Endodermal cell (in vitro differentiated cells): ENCODE measurements around the gene EPN2. TPM values are rescaled to one million over a fixed set of nuclear protein-coding genes. Genes with fewer than 3 reads are reported as not detected.
"Not testable (repeated sequence)": the region's sequence is repeated elsewhere in the genome, so short reads cannot be mapped to it uniquely, and the experiment has no call there.

Experiments
- DNase-seq: peaks from one replicate; pipeline ENCODE4 v3.0.0-alpha.2; 2017
- H3K27ac ChIP-seq: 2 replicates; pipeline ENCODE4 v1.5.1; 2013; ENCODE audit warnings: mild to moderate bottlenecking, low read depth, low read length, moderate library complexity
- H3K27me3 ChIP-seq: 2 replicates; pipeline ENCODE4 v1.6.1; 2013; ENCODE audit warnings: mild to moderate bottlenecking, low read length, moderate library complexity; ENCODE audit not compliant: insufficient read depth, control insufficient read depth, poor library complexity, severe bottlenecking
- H3K36me3 ChIP-seq: 2 replicates; pipeline ENCODE4 v1.7.0; 2013; ENCODE audit warnings: mild to moderate bottlenecking, low read length, moderate library complexity; ENCODE audit not compliant: control insufficient read depth, insufficient read depth
- H3K4me1 ChIP-seq: one replicate; pipeline ENCODE4 v1.7.0; 2013; ENCODE audit warnings: low read length; ENCODE audit not compliant: control insufficient read depth, insufficient read depth
- H3K4me3 ChIP-seq: 2 replicates; pipeline ENCODE4 v1.5.1; 2013; ENCODE audit warnings: mild to moderate bottlenecking, low read length, moderate library complexity
- H3K9ac ChIP-seq: 2 replicates; pipeline ENCODE4 v1.6.1; 2013; ENCODE audit warnings: mild to moderate bottlenecking, low read length, moderate library complexity; ENCODE audit not compliant: poor library complexity, severe bottlenecking; ENCODE audit errors: extremely low read depth
- H3K9me3 ChIP-seq: 2 replicates; pipeline ENCODE4 v1.6.1; 2013; ENCODE audit warnings: mild to moderate bottlenecking, low read length, moderate library complexity; ENCODE audit not compliant: control insufficient read depth
- H3K27ac Mint-ChIP-seq: 2 replicates; pipeline ENCODE4 v1.8.0; 2020; ENCODE audit warnings: mixed read lengths
- H3K27me3 Mint-ChIP-seq: 2 replicates; pipeline ENCODE4 v1.8.0; 2021; ENCODE audit warnings: mild to moderate bottlenecking, mixed read lengths; ENCODE audit not compliant: insufficient read depth
- H3K36me3 Mint-ChIP-seq: 2 replicates; pipeline ENCODE4 v1.8.0; 2020; ENCODE audit warnings: low read depth, mixed read lengths
- H3K4me1 Mint-ChIP-seq: 2 replicates; pipeline ENCODE4 v1.8.0; 2020; ENCODE audit warnings: mixed read lengths
- H3K4me3 Mint-ChIP-seq: 2 replicates; pipeline ENCODE4 v1.8.0; 2020; ENCODE audit warnings: mild to moderate bottlenecking, moderate library complexity, mixed read lengths
- H3K9me3 Mint-ChIP-seq: 2 replicates; pipeline ENCODE4 v1.8.0; 2020; ENCODE audit warnings: mild to moderate bottlenecking, mixed read lengths
- WGBS, 2 experiments: methylation state at CpG; one replicate each; pipeline versions ENCODE4 v1.1.5 to v1.1.7; 2013; ENCODE audit warnings: missing lambda C conversion rate in 2 of 2, mixed read lengths in 1 of 2; ENCODE audit not compliant: insufficient coverage in 1 of 2, insufficient read length in 1 of 2; 5-methylcytosine and 5-hydroxymethylcytosine counted together
- total RNA-seq, 2 donors: library from RNA; stranded (reverse); fragmentation: NEBNext Ultra II Directional in 1 of 2; extraction: Animal tissue kit (Norgen Biotek cat#: 25700) in 1 of 2; gene quantifications; 2 replicates in 1 of 2; 3 replicates in 1 of 2; pipeline ENCODE4 v1.2.1, GENCODE V29; 2021

Gene EPN2
- total RNA-seq, 2 donors from 2014 or later, result 46.0 to 50.9 TPM

DNA sequence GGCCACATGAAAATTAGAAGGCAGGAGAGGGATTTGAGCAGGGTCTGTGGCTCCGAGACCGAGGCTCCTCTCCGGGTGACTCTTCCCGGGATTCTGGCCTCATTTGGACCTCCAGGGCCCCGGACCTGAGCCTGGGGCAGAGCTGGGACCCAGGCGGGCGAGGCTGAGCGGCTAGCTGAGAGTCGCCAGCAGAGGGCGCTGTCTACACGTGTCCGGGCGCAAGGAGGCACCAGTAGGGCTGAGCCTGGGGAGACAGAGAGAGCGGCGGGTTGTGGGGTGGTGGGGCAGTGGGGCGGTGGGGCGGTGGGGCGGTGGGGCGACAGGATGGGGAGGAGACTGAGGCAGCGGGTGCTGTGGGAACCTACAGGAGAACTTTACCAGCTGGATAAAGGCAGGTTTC lies 34.7 kb upstream of the EPN2 start:
- not testable (repeated sequence) for H3K9me3 Mint-ChIP-seq, H3K36me3 Mint-ChIP-seq, H3K36me3 ChIP-seq, H3K4me1 Mint-ChIP-seq, H3K4me1 ChIP-seq, H3K9ac ChIP-seq, DNase-seq, H3K4me3 ChIP-seq, H3K27ac Mint-ChIP-seq, H3K27me3 ChIP-seq, H3K27me3 Mint-ChIP-seq, H3K4me3 Mint-ChIP-seq, H3K9me3 ChIP-seq, H3K27ac ChIP-seq
- no CpG with 5 or more reads among the region's 20 CpGs for WGBS, 2 experiments

DNA sequence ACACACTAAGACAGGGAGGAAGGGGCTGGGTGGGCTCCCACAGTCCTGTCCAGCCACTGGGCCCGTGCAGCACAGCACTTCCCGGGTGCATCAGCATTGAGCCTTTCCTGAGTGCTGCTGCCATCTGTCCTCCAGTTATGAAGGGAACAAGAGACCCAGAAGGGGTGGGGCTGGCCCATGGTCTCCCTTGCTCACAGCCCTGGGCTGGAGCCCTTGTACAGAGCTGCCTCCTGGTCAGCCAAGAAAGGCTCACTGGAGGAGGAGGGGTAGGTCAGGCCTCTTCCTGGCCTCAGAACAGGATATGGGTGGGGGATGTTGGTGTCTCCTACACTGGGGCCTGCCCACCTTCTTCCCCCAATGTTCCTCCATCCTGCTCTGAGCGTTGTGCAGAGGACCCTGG lies 33.7 kb upstream of the EPN2 start:
- no CpG with 5 or more reads among the region's 3 CpGs for WGBS, 2 experiments
- H3K27me3 Mint-ChIP-seq, result not testable (repeated sequence)

DNA sequence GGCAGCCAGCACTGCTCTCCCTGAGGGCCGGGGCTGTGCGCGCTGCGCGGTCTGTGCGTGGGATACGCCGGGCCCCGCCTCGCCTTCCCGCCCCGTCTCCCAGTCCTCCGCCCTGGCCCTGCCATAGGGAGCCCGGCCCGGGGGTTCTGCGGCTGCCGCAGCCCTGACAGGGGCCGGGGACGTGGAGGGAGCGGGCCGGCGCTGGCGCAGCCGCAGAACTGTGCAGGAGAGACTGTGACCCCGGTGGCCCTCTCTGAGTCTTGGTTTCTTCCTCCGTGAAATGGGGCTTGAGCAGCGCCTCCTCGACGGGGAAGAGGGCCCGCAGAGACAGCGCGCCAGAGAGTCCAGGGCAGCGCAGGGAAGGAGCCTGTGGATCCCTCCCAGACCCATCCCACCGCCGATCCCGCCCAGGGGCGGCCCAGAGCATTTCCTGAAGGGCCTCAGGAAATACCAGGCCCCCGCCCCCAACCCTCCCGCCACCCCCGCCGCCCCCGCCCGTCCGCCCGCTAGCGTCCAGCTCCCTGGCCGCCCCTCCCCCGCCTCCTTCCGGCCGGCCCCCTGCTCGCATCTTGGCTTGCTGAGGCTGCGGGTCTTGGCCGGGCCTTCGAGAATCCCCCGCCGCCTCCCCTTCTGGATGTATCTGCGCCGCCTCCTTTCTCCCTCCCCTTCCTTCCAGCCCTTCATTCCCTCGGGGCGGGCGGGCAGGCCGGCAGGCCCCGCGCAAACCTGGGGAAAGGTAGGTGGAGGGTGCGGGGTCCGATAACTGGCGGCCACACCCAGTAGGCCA lies 21.9 kb upstream of the EPN2 start:
- not testable (repeated sequence) for H3K27ac Mint-ChIP-seq, H3K4me3 ChIP-seq, H3K9ac ChIP-seq, H3K36me3 Mint-ChIP-seq, H3K9me3 Mint-ChIP-seq, H3K27me3 Mint-ChIP-seq, H3K4me3 Mint-ChIP-seq, H3K36me3 ChIP-seq, H3K4me1 ChIP-seq, H3K9me3 ChIP-seq, DNase-seq, H3K27ac ChIP-seq, H3K27me3 ChIP-seq, H3K4me1 Mint-ChIP-seq
- no CpG with 5 or more reads among the region's 67 CpGs for WGBS, 2 experiments

More for the DNA sequence above, 33.7 kb upstream of the EPN2 start:
- H3K4me3 Mint-ChIP-seq, H3K9me3 ChIP-seq, H3K9ac ChIP-seq, DNase-seq, H3K36me3 Mint-ChIP-seq, H3K27ac ChIP-seq, H3K9me3 Mint-ChIP-seq, H3K36me3 ChIP-seq, H3K4me3 ChIP-seq, H3K27ac Mint-ChIP-seq, H3K27me3 ChIP-seq, H3K4me1 ChIP-seq, H3K4me1 Mint-ChIP-seq: not testable (repeated sequence)

DNA sequence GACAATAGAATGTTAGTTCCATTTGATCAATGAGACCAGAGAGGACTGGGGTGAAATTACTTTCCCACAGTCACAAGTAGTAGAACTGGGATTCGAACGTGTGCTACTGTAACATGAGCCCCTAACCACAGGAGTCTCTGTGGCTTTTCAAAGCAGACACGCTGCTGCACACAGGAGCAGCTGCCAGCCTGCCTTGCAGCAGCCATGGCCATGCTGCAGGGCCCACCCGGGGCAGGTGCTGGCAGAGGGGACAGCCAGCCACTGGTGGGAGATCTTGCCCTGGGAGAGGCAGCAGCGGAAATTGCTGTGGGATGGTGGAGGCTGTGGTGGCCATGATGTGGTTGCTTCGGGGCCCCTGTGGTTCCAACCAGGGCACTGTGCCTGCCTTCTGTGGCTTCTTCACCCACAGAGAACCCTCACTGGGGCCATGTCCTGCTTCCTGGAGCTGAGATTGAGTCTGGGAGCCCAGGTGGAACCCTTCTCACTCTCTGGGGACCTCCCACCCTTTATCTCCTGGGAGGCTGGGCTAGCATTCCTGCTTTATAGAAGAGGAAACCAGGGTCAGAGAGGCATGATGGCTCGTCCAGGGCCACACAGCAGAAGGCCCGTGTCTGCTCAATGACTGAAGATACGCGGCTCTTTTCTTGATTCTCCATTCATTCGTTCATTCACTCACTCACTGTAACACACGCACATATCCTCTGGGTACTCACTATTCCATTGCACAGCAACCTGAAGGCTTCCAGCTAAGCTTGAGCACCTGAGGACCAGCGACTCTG lies 20.8 kb upstream of the EPN2 start:
- H3K4me3 Mint-ChIP-seq, result not testable (repeated sequence)

DNA sequence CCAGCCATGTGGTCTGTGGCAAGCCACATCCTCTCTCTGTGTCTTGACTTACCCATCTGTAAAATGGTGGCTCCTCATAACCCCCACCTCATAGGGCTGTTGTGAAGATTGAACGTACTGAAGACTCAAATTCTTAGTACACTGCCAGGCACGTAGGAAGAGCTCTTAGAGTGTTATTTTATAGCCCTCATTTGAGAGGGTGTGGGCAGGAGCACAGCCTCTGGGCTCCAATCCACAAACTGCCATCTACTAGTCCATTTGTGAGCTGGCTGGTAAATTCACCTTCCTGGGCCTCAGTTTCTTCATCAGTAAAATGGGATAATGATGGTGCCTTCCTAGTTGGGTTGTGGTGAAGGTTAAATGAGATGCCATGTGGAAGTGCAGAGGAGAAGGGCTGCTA lies 18.3 kb upstream of the EPN2 start:
- no CpG with 5 or more reads among the region's 2 CpGs for WGBS, 2 experiments
- not testable (repeated sequence) for H3K4me1 Mint-ChIP-seq, H3K36me3 ChIP-seq, H3K9me3 Mint-ChIP-seq, H3K4me3 ChIP-seq, H3K27ac Mint-ChIP-seq, H3K9ac ChIP-seq, H3K36me3 Mint-ChIP-seq, H3K27me3 ChIP-seq, H3K9me3 ChIP-seq, H3K4me1 ChIP-seq, DNase-seq, H3K4me3 Mint-ChIP-seq, H3K27ac ChIP-seq, H3K27me3 Mint-ChIP-seq

More for the DNA sequence above, 20.8 kb upstream of the EPN2 start:
- not testable (repeated sequence) for H3K27ac Mint-ChIP-seq, H3K36me3 ChIP-seq, H3K27me3 Mint-ChIP-seq, H3K9me3 ChIP-seq, H3K4me3 ChIP-seq, H3K4me1 Mint-ChIP-seq, H3K27ac ChIP-seq, H3K9ac ChIP-seq, DNase-seq, H3K4me1 ChIP-seq, H3K36me3 Mint-ChIP-seq, H3K9me3 Mint-ChIP-seq, H3K27me3 ChIP-seq
- WGBS, 2 experiments, result no CpG with 5 or more reads among the region's 13 CpGs

- H3K27me3 ChIP-seq, H3K36me3 Mint-ChIP-seq, H3K9me3 ChIP-seq, H3K4me3 ChIP-seq, H3K4me3 Mint-ChIP-seq, H3K4me1 ChIP-seq, H3K27ac Mint-ChIP-seq, H3K9ac ChIP-seq, H3K36me3 ChIP-seq, H3K27ac ChIP-seq, DNase-seq, H3K4me1 Mint-ChIP-seq, H3K9me3 Mint-ChIP-seq, H3K27me3 Mint-ChIP-seq: not testable (repeated sequence)
- no CpG with 5 or more reads among the region's 11 CpGs for WGBS, 2 experiments
These were observed 17.8 kb upstream of the EPN2 start for GRCh38 chr17:19219384-19219783.

GRCh38 chr17:19220195-19220594 lies 17.0 kb upstream of the EPN2 start:
- not testable (repeated sequence) for H3K36me3 ChIP-seq, H3K4me3 Mint-ChIP-seq, H3K27me3 ChIP-seq, H3K9me3 ChIP-seq, H3K4me1 ChIP-seq, H3K27ac Mint-ChIP-seq, H3K4me1 Mint-ChIP-seq, H3K27ac ChIP-seq, H3K9ac ChIP-seq, H3K9me3 Mint-ChIP-seq, H3K36me3 Mint-ChIP-seq, H3K27me3 Mint-ChIP-seq, DNase-seq, H3K4me3 ChIP-seq
- WGBS, 2 experiments, result no CpG with 5 or more reads among the region's 8 CpGs
